Loucy (cell line): ENCODE data around the gene CCNYL1.

Source experiments
- H2AFZ ChIP-seq: fragments of 200-600 bp; sonication (generic); 2 replicates; pipeline ENCODE4 v1.6.0; 2016; ENCODE audit warnings: antibody characterized with exemption, mild to moderate bottlenecking, low read length, moderate library complexity
- H3F3A ChIP-seq: fragments of 200-600 bp; 2 replicates; pipeline ENCODE4 v1.6.0; 2016; ENCODE audit warnings: antibody characterized with exemption, low read depth, mild to moderate bottlenecking
- H3K27me3 ChIP-seq: fragments of 200-600 bp; sonication (generic); 2 replicates; pipeline ENCODE4 v1.6.1; 2014; ENCODE audit warnings: low read length, mild to moderate bottlenecking; ENCODE audit not compliant: insufficient read depth, poor library complexity, severe bottlenecking
- H3K36me3 ChIP-seq: fragments of 200-600 bp; sonication (generic); 2 replicates; pipeline ENCODE4 v1.6.1; 2016; ENCODE audit warnings: low read length; ENCODE audit not compliant: insufficient read depth
- H3K4me1 ChIP-seq: fragments of 200-600 bp; sonication (generic); 2 replicates; pipeline ENCODE4 v1.5.1; 2014; ENCODE audit warnings: low read length, mild to moderate bottlenecking; ENCODE audit not compliant: insufficient read depth, poor library complexity, severe bottlenecking
- H3K4me2 ChIP-seq: fragments of 200-600 bp; sonication (generic); 2 replicates; pipeline ENCODE4 v1.6.0; 2014; ENCODE audit warnings: antibody characterized with exemption, low read length, low read depth, mild to moderate bottlenecking; ENCODE audit not compliant: poor library complexity, severe bottlenecking
- H3K4me3 ChIP-seq: fragments of 200-600 bp; sonication (generic); 2 replicates; pipeline ENCODE4 v1.5.1; 2014; ENCODE audit warnings: low read length, mild to moderate bottlenecking, mixed read lengths; ENCODE audit not compliant: poor library complexity, severe bottlenecking
- H3K79me2 ChIP-seq: fragments of 200-600 bp; sonication (generic); 2 replicates; pipeline ENCODE4 v1.6.1; 2014; ENCODE audit warnings: low read length; ENCODE audit not compliant: insufficient read depth
- H3K9ac ChIP-seq: fragments of 200-600 bp; sonication (generic); 2 replicates; pipeline ENCODE4 v1.6.0; 2014; ENCODE audit warnings: mild to moderate bottlenecking, low read depth, low read length, moderate library complexity; ENCODE audit not compliant: poor library complexity, severe bottlenecking
- H3K9me2 ChIP-seq: fragments of 200-600 bp; sonication (generic); replicated peaks from 2 replicates; pipeline ENCODE4 v1.6.1; 2016; ENCODE audit warnings: low read depth, low read length, mixed read lengths
- H3K9me3 ChIP-seq: fragments of 200-600 bp; sonication (generic); 2 replicates; pipeline ENCODE4 v1.6.1; 2014; ENCODE audit warnings: mild to moderate bottlenecking, antibody characterized with exemption, low read length, low read depth; ENCODE audit not compliant: insufficient read depth
- H4K20me1 ChIP-seq: fragments of 200-600 bp; sonication (generic); 2 replicates; pipeline ENCODE4 v1.6.0; 2014; ENCODE audit warnings: antibody characterized with exemption, low read length, mild to moderate bottlenecking; ENCODE audit not compliant: insufficient read depth, poor library complexity, severe bottlenecking
- CTCF ChIP-seq: fragments of 200-600 bp; sonication (generic); conservative IDR thresholded peaks from 2 replicates; pipeline ENCODE4 v1.5.1; 2014; ENCODE audit warnings: mild to moderate bottlenecking, antibody characterized with exemption, low read length
- EZH2phosphoT487 ChIP-seq: fragments of 200-600 bp; IDR thresholded peaks from 2 replicates; pipeline ENCODE4 v1.6.1; 2018; ENCODE audit warnings: antibody characterized with exemption, mild to moderate bottlenecking, moderate library complexity, borderline replicate concordance

The CCNYL1 gene

GRCh38 chr2:207682557-207682956, 28.9 kb upstream of the CCNYL1 start:
- H3K9me3 ChIP-seq, result no peaks in the 10 kb centered on the region
- H4K20me1 ChIP-seq, result no peaks in the 10 kb centered on the region
- H3K9ac ChIP-seq, result no peak overlapping the region
- no peak overlapping the region for H3K4me2 ChIP-seq
- H3K9me2 ChIP-seq, result no peaks in the 10 kb centered on the region
- H3K79me2 ChIP-seq, result no peaks in the 10 kb centered on the region
- H3K4me1 ChIP-seq, result no peaks in the 10 kb centered on the region
- H3K27me3 ChIP-seq, result no peaks in the 10 kb centered on the region
- TF ChIP-seq EZH2phosphoT487, result no peak
- TF ChIP-seq CTCF, result no peak
- H3K4me3 ChIP-seq, result no peak overlapping the region
- H2AFZ ChIP-seq, result no peak overlapping the region
- no peaks in the 10 kb centered on the region for H3K36me3 ChIP-seq
- no peaks in the 10 kb centered on the region for H3F3A ChIP-seq

GRCh38 chr2:207683438-207683837, 28.0 kb upstream of the CCNYL1 start:
- Histone ChIP-seq H3K36me3 (no peaks in the 10 kb centered on the region), H3K4me1 (no peaks in the 10 kb centered on the region), H4K20me1 (no peaks in the 10 kb centered on the region), H3K9me3 (no peaks in the 10 kb centered on the region), H3F3A (no peaks in the 10 kb centered on the region), H3K4me3 (no peak overlapping the region), H3K27me3 (no peaks in the 10 kb centered on the region), H3K9ac (no peak overlapping the region), H2AFZ (no peak overlapping the region), H3K9me2 (no peaks in the 10 kb centered on the region), H3K79me2 (no peaks in the 10 kb centered on the region), H3K4me2 (no peak overlapping the region)
- no peak for TF ChIP-seq CTCF
- TF ChIP-seq EZH2phosphoT487, result no peak

DNA sequence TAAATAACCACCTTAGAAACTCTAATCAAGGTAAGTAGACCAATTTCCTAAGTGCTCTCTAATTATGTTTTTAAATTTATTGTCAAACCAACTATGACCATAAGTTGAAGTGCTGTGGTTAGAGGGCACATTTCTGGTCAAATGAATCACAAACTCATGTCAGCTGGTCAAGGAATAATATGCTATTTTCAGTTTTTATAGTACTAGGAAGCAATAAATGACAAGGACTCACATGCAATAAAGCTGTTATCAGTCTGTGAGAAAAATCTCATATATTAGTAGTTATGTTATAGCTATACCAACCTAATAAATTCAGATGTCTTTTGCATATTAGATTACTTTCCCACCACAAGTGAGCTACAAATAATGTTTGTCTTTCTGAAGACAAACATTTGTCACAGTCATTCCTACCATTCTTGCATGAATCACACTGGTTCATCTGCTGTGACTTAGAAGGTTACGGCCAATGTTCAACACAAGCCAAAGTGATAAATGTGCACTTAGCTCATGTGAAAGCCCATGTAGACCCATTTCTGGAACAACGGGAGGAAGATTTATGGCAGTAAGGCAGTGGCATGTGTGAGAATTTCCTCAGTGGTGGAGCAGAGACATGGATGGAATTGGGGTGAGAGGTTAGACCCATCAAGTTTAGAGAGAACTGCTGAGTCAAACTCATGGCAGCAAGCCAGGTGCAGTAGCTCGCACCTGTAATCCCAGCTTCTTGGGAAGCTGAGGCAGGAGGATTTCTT, 27.4 kb upstream of the CCNYL1 start:
- Histone ChIP-seq H3K4me1 (no peaks in the 10 kb centered on the region), H3K4me2 (no peak overlapping the region), H3K27me3 (no peaks in the 10 kb centered on the region), H3K4me3 (no peak overlapping the region), H3F3A (no peaks in the 10 kb centered on the region), H3K9me3 (no peaks in the 10 kb centered on the region), H4K20me1 (no peaks in the 10 kb centered on the region), H2AFZ (no peak overlapping the region), H3K36me3 (no peaks in the 10 kb centered on the region), H3K9me2 (no peaks in the 10 kb centered on the region), H3K79me2 (no peaks in the 10 kb centered on the region), H3K9ac (no peak overlapping the region)
- no peak for TF ChIP-seq EZH2phosphoT487
- no peak for TF ChIP-seq CTCF
